Daoy (cell line): ENCODE results near the gene ERC2. TPM values are rescaled to one million over a fixed set of nuclear protein-coding genes. Genes with fewer than 3 reads are reported as not detected.
A peak's percentile ranks its signal among the peaks of the same experiment; 100 is the strongest.

Experiments used
- DNase-seq: peaks from one replicate; pipeline ENCODE4 v3.0.0-alpha.2; 2015; ENCODE audit warnings: low read depth
- total RNA-seq: library from RNA; depleted of rRNA; stranded (reverse); fragments of >200 nt; shearing (Covaris generic); gene quantifications from 2 replicates; pipeline ENCODE4 v1.2.3, GENCODE V29; 2014; rRNA removed

The ERC2 gene
- total RNA-seq, 1 experiment from 2014 or later: 1.7 TPM

GRCh38 chr3:55477306-55478303, 990.7 kb downstream of the ERC2 start:
- DNase-seq: peak; percentile 39

DNA sequence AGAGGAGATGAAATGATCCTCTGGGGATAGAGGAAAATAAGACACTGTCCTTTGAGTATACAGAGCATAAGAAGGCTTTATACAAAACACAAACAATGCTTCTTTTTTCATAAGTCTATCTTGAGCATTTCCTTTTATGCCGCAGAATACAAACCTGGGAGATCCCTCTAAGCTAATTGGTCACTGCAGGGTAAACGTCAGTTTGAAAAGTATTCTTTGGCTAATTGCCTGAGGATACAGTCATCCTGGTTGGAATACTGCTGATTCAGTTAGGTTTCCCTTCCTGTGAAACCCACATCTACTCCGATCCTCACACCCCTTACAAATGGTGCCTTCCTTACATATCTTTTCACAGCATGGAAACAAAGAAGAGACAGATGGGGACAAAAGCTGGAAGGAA, 991.8 kb downstream of the ERC2 start:
- DNase-seq: peak; percentile 69

GRCh38 chr3:55474213-55474632, 994.0 kb downstream of the ERC2 start:
- DNase-seq: no peak

DNA sequence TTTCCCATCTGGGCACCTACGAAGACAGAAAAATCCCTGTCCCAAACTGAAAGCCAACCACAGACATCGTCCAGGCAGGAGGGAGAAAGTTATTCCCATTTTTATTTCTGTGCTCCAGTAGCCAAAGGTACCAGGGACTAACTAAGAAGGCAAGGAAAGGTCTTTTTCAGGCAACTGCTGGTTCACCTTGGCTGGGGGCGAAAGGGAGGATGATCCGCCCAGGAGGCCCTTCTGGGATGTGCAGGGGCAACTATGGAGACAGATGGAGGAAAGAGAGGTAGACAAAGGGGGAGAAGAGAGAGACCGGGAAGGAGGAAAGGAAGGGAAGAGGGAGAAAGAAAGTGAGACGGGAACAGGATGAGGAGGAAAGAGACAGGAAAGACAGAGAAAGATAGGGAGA, 994.5 kb downstream of the ERC2 start:
- no peak for DNase-seq

DNA sequence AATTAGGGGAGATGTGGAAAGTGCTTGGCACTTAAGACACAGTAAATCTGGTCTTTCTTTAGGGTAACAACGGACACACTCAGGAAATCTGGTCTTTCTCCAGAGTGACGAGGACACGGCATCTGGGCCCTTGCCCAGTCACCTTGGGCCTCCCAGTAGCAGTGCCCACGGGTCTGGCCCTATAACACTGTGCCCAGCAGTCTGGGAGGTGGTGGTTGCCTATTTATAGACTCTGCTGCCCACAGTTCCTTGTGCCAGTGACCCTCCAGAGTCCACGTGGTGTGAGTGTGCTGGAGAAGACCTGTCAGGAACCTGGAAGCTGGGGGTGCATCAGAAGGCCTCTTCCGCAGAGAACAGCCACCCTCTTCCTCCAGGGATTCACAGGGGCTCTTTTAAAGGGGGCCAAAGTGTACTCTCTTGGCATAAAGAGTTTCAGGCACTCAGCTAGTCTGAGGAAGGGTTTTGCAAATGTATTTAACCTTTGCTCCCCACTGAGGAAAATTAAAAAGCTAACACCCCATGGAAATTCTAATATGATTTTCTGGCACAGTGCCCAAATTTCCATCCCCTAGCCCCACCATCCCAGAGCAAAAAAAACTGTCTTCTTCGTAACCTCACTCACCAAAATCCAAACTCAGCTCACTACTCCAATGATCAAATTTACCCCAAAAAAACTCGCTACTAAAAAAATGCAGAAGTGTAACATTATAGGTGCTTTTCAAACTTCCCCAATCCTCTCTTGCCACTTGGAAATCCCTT, 996.6 kb downstream of the ERC2 start:
- DNase-seq: no peak

DNA sequence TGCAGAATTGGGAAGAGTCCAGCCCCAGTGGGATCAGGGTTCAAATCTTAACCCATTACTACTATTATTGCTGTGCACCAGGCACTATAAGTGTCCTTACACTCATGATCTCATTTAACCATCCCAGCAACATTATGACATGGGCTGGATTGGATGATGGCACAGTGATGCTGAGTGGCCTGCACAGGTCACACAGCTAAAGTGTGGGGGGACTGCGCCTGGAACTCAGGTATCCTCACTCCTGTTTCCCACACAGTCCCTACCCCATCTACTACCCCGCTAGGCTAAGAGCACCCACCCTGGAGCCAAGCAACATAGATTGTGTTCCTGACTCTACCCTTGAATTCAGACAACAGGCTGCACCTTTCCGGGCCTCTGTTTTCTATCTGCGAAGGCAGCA, 997.2 kb downstream of the ERC2 start:
- no peak for DNase-seq

GRCh38 chr3:55469957-55470526, 998.2 kb downstream of the ERC2 start:
- no peak for DNase-seq

- peak; percentile 44 for DNase-seq
These were observed 1000.0 kb downstream of the ERC2 start for GRCh38 chr3:55468251-55468650.

GRCh38 chr3:55467099-55467498, 1001.2 kb downstream of the ERC2 start:
- no peak for DNase-seq

GRCh38 chr3:55466526-55466925, 1001.7 kb downstream of the ERC2 start:
- DNase-seq: no peak

DNA sequence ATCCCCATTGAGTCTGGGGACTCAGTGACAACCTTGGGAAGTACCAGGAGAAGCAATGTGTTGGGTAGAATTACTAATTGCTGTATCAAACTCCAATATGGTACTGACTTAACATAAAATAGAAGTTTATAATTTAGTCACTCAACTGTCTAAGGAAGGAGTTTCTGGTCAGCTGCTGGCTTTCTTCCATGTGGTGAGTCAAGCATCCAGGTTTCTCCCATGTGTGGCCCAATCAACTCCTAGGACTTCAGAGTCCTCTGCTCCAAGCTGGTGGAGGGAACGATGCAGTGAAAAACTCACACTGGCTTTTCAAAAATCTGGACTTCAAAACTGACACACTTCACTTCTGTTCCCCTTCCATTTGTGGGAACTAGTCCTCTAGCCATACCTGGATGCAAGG, 1006.4 kb downstream of the ERC2 start:
- peak; percentile 52 for DNase-seq

DNA sequence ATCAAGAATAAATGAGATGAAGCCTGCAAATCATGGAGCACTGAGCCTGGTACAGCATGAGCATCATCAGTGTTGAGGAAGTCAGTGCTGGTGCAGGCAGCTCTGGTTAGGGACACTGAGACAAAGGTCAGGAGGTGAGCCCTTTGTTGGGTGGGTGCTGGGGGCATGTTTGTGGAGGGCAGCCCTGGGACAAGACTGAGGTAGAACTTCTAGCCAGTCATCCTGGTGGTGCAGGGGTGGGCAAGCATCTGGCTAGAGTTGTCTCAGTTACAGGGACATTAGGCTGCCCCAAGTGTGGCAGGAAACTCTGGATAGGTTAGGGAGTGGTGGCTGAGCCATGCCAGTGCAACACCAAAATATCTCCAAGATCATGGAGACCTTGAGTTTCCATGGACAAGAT, 1008.4 kb downstream of the ERC2 start:
- DNase-seq: no peak

Other genes with a start within 250 kb of the ERC2 start
- gene CCDC66, start 88.7 kb upstream of the ERC2 start, total RNA-seq: 8.8 and 16.9 TPM in 2 replicates
- gene TASOR, start 214.8 kb upstream of the ERC2 start, total RNA-seq: 43.5 and 47.9 TPM in 2 replicates